RKO (cell line): ENCODE data around the gene NR3C1.

ENCODE experiments used
- DNase-seq: peaks from one replicate; pipeline ENCODE4 v3.0.0-alpha.2; 2016; ENCODE audit warnings: low spot score

The NR3C1 gene

GRCh38 chr5:143308731-143309130 lies 94.8 kb downstream of the NR3C1 start:
- DNase-seq = no peak

- DNase-seq = no peak
These were observed 97.4 kb downstream of the NR3C1 start for GRCh38 chr5:143306040-143306439.

GRCh38 chr5:143304836-143305475 lies 98.5 kb downstream of the NR3C1 start:
- no peak for DNase-seq

GRCh38 chr5:143302341-143303045 lies 101.0 kb downstream of the NR3C1 start:
- DNase-seq = no peak

- DNase-seq = no peak
These were observed 105.7 kb downstream of the NR3C1 start for GRCh38 chr5:143297756-143298155.

- DNase-seq = no peak
These were observed 113.4 kb downstream of the NR3C1 start for GRCh38 chr5:143290125-143290524.

- no peak for DNase-seq
These were observed 119.0 kb downstream of the NR3C1 start for GRCh38 chr5:143284521-143284920.

- DNase-seq = no peak
These were observed 119.5 kb downstream of the NR3C1 start for GRCh38 chr5:143284002-143284401.

- no peak for DNase-seq
These were observed 122.3 kb downstream of the NR3C1 start for GRCh38 chr5:143281226-143281625.

GRCh38 chr5:143279698-143280097 lies 123.8 kb downstream of the NR3C1 start:
- no peak for DNase-seq

- no peak for DNase-seq
These were observed 126.0 kb downstream of the NR3C1 start for GRCh38 chr5:143277536-143277935.

- DNase-seq = no peak
These were observed 127.7 kb downstream of the NR3C1 start for GRCh38 chr5:143275512-143276363.

- no peak for DNase-seq
These were observed 128.5 kb downstream of the NR3C1 start for GRCh38 chr5:143274952-143275351.

GRCh38 chr5:143271431-143271830 lies 132.1 kb downstream of the NR3C1 start:
- no peak for DNase-seq

- DNase-seq = no peak
These were observed 135.1 kb downstream of the NR3C1 start for GRCh38 chr5:143268388-143268787.

GRCh38 chr5:143267186-143267585 lies 136.3 kb downstream of the NR3C1 start:
- DNase-seq = no peak

GRCh38 chr5:143265995-143266394 lies 137.5 kb downstream of the NR3C1 start:
- no peak for DNase-seq

- DNase-seq = no peak
These were observed 140.1 kb downstream of the NR3C1 start for GRCh38 chr5:143263272-143263810.

- peak; percentile 89 for DNase-seq
These were observed 140.9 kb downstream of the NR3C1 start for GRCh38 chr5:143262393-143263174.

- DNase-seq = peak; percentile 42
These were observed 141.6 kb downstream of the NR3C1 start for GRCh38 chr5:143261748-143262392.

- DNase-seq = no peak
These were observed 144.3 kb downstream of the NR3C1 start for GRCh38 chr5:143259254-143259605.
